Testis (tissue), 3 donors: ENCODE measurements around the gene IQGAP1. TPM values are rescaled to one million over a fixed set of nuclear protein-coding genes. Genes with fewer than 3 reads are reported as not detected.

Experiments
- DNase-seq: peaks from one replicate; pipeline ENCODE4 v3.0.0-alpha.2; 2019
- H3K27ac ChIP-seq, 2 donors: fragments of 200-600 bp; sonication (generic); one replicate each; pipeline ENCODE4 v1.5.1; 2019
- H3K27me3 ChIP-seq: fragments of 200-600 bp; sonication (generic); one replicate; pipeline ENCODE4 v1.5.1; 2019
- H3K36me3 ChIP-seq: fragments of 200-600 bp; sonication (generic); one replicate; pipeline ENCODE4 v1.5.1; 2017; ENCODE audit warnings: low read depth; ENCODE audit errors: missing control alignments
- H3K4me1 ChIP-seq: fragments of 200-600 bp; sonication (generic); one replicate; pipeline ENCODE4 v1.5.1; 2019
- H3K4me3 ChIP-seq, 2 donors: fragments of 200-600 bp; sonication (generic); one replicate each; pipeline ENCODE4 v1.5.1; 2017 to 2019
- H3K9me3 ChIP-seq: fragments of 200-600 bp; sonication (generic); one replicate; pipeline ENCODE4 v1.5.1; 2017
- CTCF ChIP-seq, 3 experiments: fragments of 450-650 bp in 2 of 3; fragments of 200-600 bp in 1 of 3; sonication (generic) in 1 of 3; IDR thresholded peaks; one replicate each; pipeline ENCODE4 v1.5.1; 2016 to 2019; ENCODE audit warnings: antibody characterized with exemption in 3 of 3, mild to moderate bottlenecking in 2 of 3, moderate library complexity in 1 of 3
- POLR2A ChIP-seq: fragments of 450-650 bp; IDR thresholded peaks from one replicate; pipeline ENCODE4 v1.6.1; 2017; ENCODE audit warnings: antibody characterized with exemption, mild to moderate bottlenecking, moderate library complexity
- WGBS, 2 donors: methylation state at CpG; one replicate each; pipeline ENCODE4 v1.1.5; 2018; 5-methylcytosine and 5-hydroxymethylcytosine counted together
- intact Hi-C: fragments of 100-400 bp; cut with DNase I; formaldehyde crosslinking; loops from one replicate; pipeline ENCODE4 v1.15.1; 2023; ENCODE audit warnings: low total_unique reads
- polyA plus RNA-seq: library from polyadenylated mRNA; stranded (reverse); fragments of 350-450 nt; fragmentation: Illumina TruSeq; extraction: RNeasy Lipid Tissue Mini Kit (QIAGEN cat#74804); gene quantifications from one replicate; pipeline ENCODE4 v1.2.3, GENCODE V29; 2014; ENCODE audit warnings: low read depth, low replicate concordance; ENCODE audit not compliant: insufficient read depth
- total RNA-seq, 2 donors: library from RNA; depleted of rRNA; stranded (reverse); fragments of >200 nt; gene quantifications; one replicate each; pipeline ENCODE4 v1.2.3, GENCODE V29; 2016

The IQGAP1 gene
- total and polyA plus RNA-seq, 3 donors from 2014 or later, result 44.4 to 102 (median 86.9) TPM

- Histone ChIP-seq H3K9me3 (no peaks in the 10 kb centered on the region), H3K4me3 (no peak overlapping the region), H3K36me3 (no peaks in the 10 kb centered on the region), H3K4me1 (no peaks in the 10 kb centered on the region), H3K27ac (no peak overlapping the region), H3K27me3 (no peaks in the 10 kb centered on the region)
- DNase-seq, result no peak
- TF ChIP-seq CTCF (IDR thresholded peaks at IDR 0.05) (no peak), POLR2A (no peak)
- intact Hi-C loops, result loop anchor here (10.0 kb wide), 1 partner anchor 175 kb away; no protein-coding TSS in a partner anchor
- WGBS, 2 donors, result 97 to 100% methylated on average over 1 of the region's 1 CpG
These were observed 101.5 kb downstream of the IQGAP1 start for GRCh38 chr15:90489514-90489913.

- intact Hi-C loops, result loop anchor here (10.0 kb wide), 1 partner anchor 175 kb away; no protein-coding TSS in a partner anchor
- WGBS, 2 donors, result 88 to 90% methylated on average over 2 of the region's 2 CpGs
These were observed 101.9 kb downstream of the IQGAP1 start for GRCh38 chr15:90489944-90490343.

GRCh38 chr15:90493647-90494046, 105.6 kb downstream of the IQGAP1 start:
- intact Hi-C loops, result no loop called here
- Histone ChIP-seq H3K36me3 (no peaks in the 10 kb centered on the region), H3K4me3 (no peak overlapping the region), H3K4me1 (no peaks in the 10 kb centered on the region), H3K27ac (no peak overlapping the region), H3K27me3 (no peaks in the 10 kb centered on the region), H3K9me3 (no peaks in the 10 kb centered on the region)
- DNase-seq, result no peak
- no peak for TF ChIP-seq CTCF (IDR thresholded peaks at IDR 0.05)
- no peak for TF ChIP-seq POLR2A

More at GRCh38 chr15:90489944-90490343, 101.9 kb downstream of the IQGAP1 start:
- Histone ChIP-seq H3K9me3 (no peaks in the 10 kb centered on the region), H3K4me1 (no peaks in the 10 kb centered on the region), H3K4me3 (no peak overlapping the region), H3K36me3 (no peaks in the 10 kb centered on the region), H3K27me3 (no peaks in the 10 kb centered on the region), H3K27ac (no peak overlapping the region)
- TF ChIP-seq POLR2A, result no peak
- no peak for TF ChIP-seq CTCF (IDR thresholded peaks at IDR 0.05)
- no peak for DNase-seq

DNA sequence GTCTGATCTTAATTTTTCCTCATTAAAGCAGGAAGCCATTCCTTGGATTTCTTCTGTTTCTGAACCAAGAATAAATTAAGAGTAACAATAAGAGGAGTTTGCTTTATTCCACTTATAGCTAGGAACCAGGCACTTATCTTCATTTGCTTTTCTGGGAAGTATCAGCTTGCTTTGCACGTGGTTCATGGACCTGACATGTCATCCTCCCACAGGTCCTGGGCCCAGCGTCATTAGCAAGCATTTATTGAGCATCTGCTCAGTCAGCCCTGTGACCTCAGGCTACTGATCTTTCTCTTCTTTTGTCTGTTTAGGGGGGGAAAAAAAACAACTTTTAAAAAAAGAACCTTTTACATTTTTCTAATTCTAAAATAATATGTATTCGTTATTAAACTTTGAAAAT, 107.0 kb downstream of the IQGAP1 start:
- H3K4me3 ChIP-seq, result no peak overlapping the region
- H3K4me1 ChIP-seq, result no peaks in the 10 kb centered on the region
- H3K27me3 ChIP-seq, result no peaks in the 10 kb centered on the region
- H3K36me3 ChIP-seq, result no peaks in the 10 kb centered on the region
- no peak for TF ChIP-seq POLR2A
- no peak for TF ChIP-seq CTCF (IDR thresholded peaks at IDR 0.05)
- peak; percentile 41 for DNase-seq
- intact Hi-C loops, result no loop called here
- H3K9me3 ChIP-seq, result no peaks in the 10 kb centered on the region
- H3K27ac ChIP-seq, result no peak overlapping the region
- WGBS, 2 donors, result 59 to 79% methylated on average over 3 of the region's 3 CpGs

GRCh38 chr15:90496791-90497190, 108.7 kb downstream of the IQGAP1 start:
- DNase-seq, result no peak
- H3K4me1 ChIP-seq, result no peaks in the 10 kb centered on the region
- intact Hi-C loops, result no loop called here
- no peak overlapping the region for H3K4me3 ChIP-seq
- no peak for TF ChIP-seq POLR2A
- TF ChIP-seq CTCF (IDR thresholded peaks at IDR 0.05), result no peak
- WGBS, 2 donors, result 62 to 78% methylated on average over 3 of the region's 3 CpGs
- H3K36me3 ChIP-seq, result no peaks in the 10 kb centered on the region
- H3K9me3 ChIP-seq, result no peaks in the 10 kb centered on the region
- H3K27me3 ChIP-seq, result no peaks in the 10 kb centered on the region
- no peak overlapping the region for H3K27ac ChIP-seq
